HG02610 (cell line): ENCODE measurements around the gene PYROXD2.

Experiments used
- ATAC-seq: cut with Tn5 transposase; IDR thresholded peaks from one replicate; pipeline ENCODE4 v1.9.1; 2021; ENCODE audit warnings: mild to moderate bottlenecking, moderate library complexity; ENCODE audit not compliant: unreplicated experiment

The PYROXD2 gene

GRCh38 chr10:98435178-98435577, 20.2 kb upstream of the PYROXD2 start:
- no peak for ATAC-seq

GRCh38 chr10:98433881-98434732, 19.1 kb upstream of the PYROXD2 start:
- no peak for ATAC-seq

- no peak for ATAC-seq
Measured at GRCh38 chr10:98433371-98433770, 18.4 kb upstream of the PYROXD2 start.

GRCh38 chr10:98432330-98432729, 17.3 kb upstream of the PYROXD2 start:
- ATAC-seq, result no peak

- ATAC-seq, result no peak
Measured at GRCh38 chr10:98431016-98431415, 16.0 kb upstream of the PYROXD2 start.

- ATAC-seq, result no peak
Measured at GRCh38 chr10:98430427-98430826, 15.4 kb upstream of the PYROXD2 start.

GRCh38 chr10:98429320-98430072, 14.5 kb upstream of the PYROXD2 start:
- ATAC-seq, result no peak

GRCh38 chr10:98427011-98427515, 12.1 kb upstream of the PYROXD2 start:
- ATAC-seq, result no peak

- peak; percentile 74 for ATAC-seq
Measured at GRCh38 chr10:98425511-98426352, 10.8 kb upstream of the PYROXD2 start.

GRCh38 chr10:98424295-98425254, 9.6 kb upstream of the PYROXD2 start:
- ATAC-seq, result no peak

- no peak for ATAC-seq
Measured at GRCh38 chr10:98423691-98424120, 8.7 kb upstream of the PYROXD2 start.

- no peak for ATAC-seq
Measured at GRCh38 chr10:98422182-98422581, 7.2 kb upstream of the PYROXD2 start.

- no peak for ATAC-seq
Measured at GRCh38 chr10:98420786-98421185, 5.8 kb upstream of the PYROXD2 start.

- no peak for ATAC-seq
Measured at GRCh38 chr10:98419469-98420261, 4.7 kb upstream of the PYROXD2 start.

- no peak for ATAC-seq
Measured at GRCh38 chr10:98418665-98419468, 3.9 kb upstream of the PYROXD2 start.

- no peak for ATAC-seq
Measured at GRCh38 chr10:98417973-98418664, 3.1 kb upstream of the PYROXD2 start.

GRCh38 chr10:98417481-98417959, 2.5 kb upstream of the PYROXD2 start:
- no peak for ATAC-seq
